GM23338 (cell line): Measurements from ENCODE around the gene RIC8A. TPM values are rescaled to one million over a fixed set of nuclear protein-coding genes. Genes with fewer than 3 reads are reported as not detected.

Experiments used
- ATAC-seq: fragments of 200-7000 bp; cut with Tn5 transposase; 3 replicates; pipeline ENCODE4 v1.9.1; 2020
- DNase-seq: peaks from one replicate; pipeline ENCODE4 v3.0.0-alpha.2; 2015; ENCODE audit warnings: low spot score
- H2AFZ ChIP-seq: fragments of 200-600 bp; sonication (generic); 2 replicates; pipeline ENCODE4 v1.8.0; 2016; ENCODE audit warnings: antibody characterized with exemption, mild to moderate bottlenecking, moderate library complexity
- H3F3A ChIP-seq: fragments of 200-600 bp; sonication (generic); replicated peaks from 2 replicates; pipeline ENCODE4 v1.8.0; 2017; ENCODE audit warnings: antibody characterized with exemption, mixed run types, low read depth
- H3K27ac ChIP-seq: fragments of 200-600 bp; sonication (generic); 2 replicates; pipeline ENCODE4 v1.6.1; 2016; ENCODE audit warnings: low read depth
- H3K27me3 ChIP-seq: fragments of 200-600 bp; sonication (generic); 2 replicates; pipeline ENCODE4 v1.8.0; 2016; ENCODE audit warnings: mild to moderate bottlenecking, mixed run types, moderate library complexity; ENCODE audit not compliant: insufficient read depth
- H3K36me3 ChIP-seq: fragments of 200-600 bp; sonication (generic); 2 replicates; pipeline ENCODE4 v1.8.0; 2016; ENCODE audit warnings: mild to moderate bottlenecking; ENCODE audit not compliant: insufficient read depth
- H3K4me1 ChIP-seq: fragments of 200-600 bp; sonication (generic); 2 replicates; pipeline ENCODE4 v1.8.0; 2016; ENCODE audit warnings: mild to moderate bottlenecking, moderate library complexity; ENCODE audit not compliant: insufficient read depth
- H3K4me2 ChIP-seq: fragments of 200-600 bp; sonication (generic); 2 replicates; pipeline ENCODE4 v1.7.1; 2017; ENCODE audit warnings: mixed run types
- H3K4me3 ChIP-seq: fragments of 200-600 bp; sonication (generic); 2 replicates; pipeline ENCODE4 v1.6.1; 2016; ENCODE audit warnings: mixed run types
- H3K79me2 ChIP-seq: fragments of 200-600 bp; sonication (generic); replicated peaks from 2 replicates; pipeline ENCODE4 v1.8.0; 2017; ENCODE audit warnings: mild to moderate bottlenecking; ENCODE audit not compliant: insufficient read depth
- H3K9me2 ChIP-seq: fragments of 200-600 bp; sonication (generic); 2 replicates; pipeline ENCODE4 v1.8.0; 2017; ENCODE audit not compliant: insufficient read depth
- H4K20me1 ChIP-seq: fragments of 200-600 bp; sonication (generic); replicated peaks from 2 replicates; pipeline ENCODE4 v1.8.0; 2017; ENCODE audit warnings: mild to moderate bottlenecking; ENCODE audit not compliant: insufficient read depth
- H3K27ac Mint-ChIP-seq: 2 replicates; pipeline ENCODE4 v1.8.0; 2020; ENCODE audit warnings: inconsistent platforms, mild to moderate bottlenecking, moderate library complexity, mixed read lengths
- H3K27me3 Mint-ChIP-seq: 3 replicates; pipeline ENCODE4 v1.8.0; 2022; ENCODE audit warnings: low read depth, mild to moderate bottlenecking, moderate library complexity, mixed read lengths, inconsistent platforms; ENCODE audit not compliant: insufficient read depth, poor library complexity
- H3K36me3 Mint-ChIP-seq: 3 replicates; pipeline ENCODE4 v1.8.0; 2021; ENCODE audit warnings: low read depth, mild to moderate bottlenecking, inconsistent platforms, moderate library complexity, mixed read lengths
- H3K4me1 Mint-ChIP-seq: 3 replicates; pipeline ENCODE4 v1.8.0; 2020; ENCODE audit warnings: mild to moderate bottlenecking, inconsistent platforms, mixed read lengths
- H3K4me3 Mint-ChIP-seq: 3 replicates; pipeline ENCODE4 v1.8.0; 2021; ENCODE audit warnings: moderate library complexity, mild to moderate bottlenecking, inconsistent platforms, mixed read lengths
- H3K9me3 Mint-ChIP-seq: 3 replicates; pipeline ENCODE4 v1.8.0; 2020; ENCODE audit warnings: moderate library complexity, mild to moderate bottlenecking, inconsistent platforms, mixed read lengths
- CREB1 ChIP-seq: fragments of 250-450 bp; sonication (Bioruptor Pico); IDR thresholded peaks from 2 replicates; pipeline ENCODE4 v1.5.0; 2020; ENCODE audit warnings: low read depth, mild to moderate bottlenecking, moderate library complexity
- CTCF ChIP-seq, 2 experiments: fragments of 200-600 bp in 1 of 2; sonication (generic) in 1 of 2; conservative IDR thresholded peaks; 2 replicates each; pipeline versions ENCODE4 v1.5.1 to v1.6.1; 2016 to 2017; ENCODE audit warnings: antibody characterized with exemption in 2 of 2, low read depth in 2 of 2, mild to moderate bottlenecking in 2 of 2, moderate library complexity in 1 of 2
- ETS1 ChIP-seq: IDR thresholded peaks from 2 replicates; pipeline ENCODE4 v1.6.1; 2016; ENCODE audit warnings: antibody characterized with exemption
- EZH2 ChIP-seq: fragments of 200-600 bp; sonication (generic); IDR thresholded peaks from one replicate; pipeline ENCODE4 v1.8.0; 2017; ENCODE audit warnings: antibody characterized with exemption, mild to moderate bottlenecking, low read depth; ENCODE audit not compliant: unreplicated experiment
- EZH2phosphoT487 ChIP-seq: fragments of 200-600 bp; sonication (generic); IDR thresholded peaks from one replicate; pipeline ENCODE4 v1.8.1; 2018; ENCODE audit warnings: antibody characterized with exemption; ENCODE audit not compliant: unreplicated experiment
- JUNB ChIP-seq: IDR thresholded peaks from one replicate; pipeline ENCODE4 v1.6.1; 2016; ENCODE audit warnings: antibody characterized with exemption; ENCODE audit not compliant: unreplicated experiment
- NANOG ChIP-seq: IDR thresholded peaks from 2 replicates; pipeline ENCODE4 v1.6.1; 2016; ENCODE audit warnings: antibody characterized with exemption, borderline replicate concordance
- POLR2AphosphoS5 ChIP-seq: IDR thresholded peaks from 2 replicates; pipeline ENCODE4 v1.6.1; 2016; ENCODE audit warnings: antibody characterized with exemption, low read depth
- STAT1 ChIP-seq: IDR thresholded peaks from one replicate; pipeline ENCODE4 v1.6.1; 2016; ENCODE audit warnings: antibody characterized with exemption; ENCODE audit not compliant: unreplicated experiment
- ZNF114 ChIP-seq: fragments of 250-450 bp; sonication (Bioruptor Pico); IDR thresholded peaks from 2 replicates; pipeline ENCODE4 v1.5.0; 2020; ENCODE audit warnings: mild to moderate bottlenecking, moderate library complexity
- ZNF331 ChIP-seq: fragments of 250-450 bp; sonication (Bioruptor Pico); IDR thresholded peaks from 2 replicates; pipeline ENCODE4 v1.5.0; 2020; ENCODE audit warnings: low read depth, mild to moderate bottlenecking, moderate library complexity
- ZNF462 ChIP-seq: fragments of 250-450 bp; sonication (Bioruptor Pico); IDR thresholded peaks from 2 replicates; pipeline ENCODE4 v1.5.0; 2020; ENCODE audit warnings: mild to moderate bottlenecking, moderate library complexity
- polyA plus RNA-seq: library from polyadenylated mRNA; unstranded; fragments of >200 nt; fragmentation: Nextera tagmentation; extraction: Ambion mirVana; gene quantifications from 2 replicates; pipeline ENCODE4 v1.2.1, GENCODE V29; 2016
- total RNA-seq: library from RNA; depleted of rRNA; stranded (reverse); fragments of >200 nt; shearing (Covaris generic); gene quantifications from 2 replicates; pipeline ENCODE4 v1.2.3, GENCODE V29; 2014
- TF ChIP-seq, protein P1 (sequence below): IDR thresholded peaks from one replicate; pipeline ENCODE4 v1.6.1; 2018; ENCODE audit warnings: antibody characterized with exemption; ENCODE audit not compliant: unreplicated experiment

RIC8A gene
- total and polyA plus RNA-seq, 2 experiments from 2014 or later, result 23.6 to 81.3 TPM

GRCh38 chr11:221539-221938, 14.0 kb downstream of the RIC8A start:
- H3K4me1 ChIP-seq, result no peaks in the 10 kb centered on the region
- no peak overlapping the region for H3K27ac Mint-ChIP-seq
- H2AFZ ChIP-seq, result no peak overlapping the region
- no peaks in the 10 kb centered on the region for H3F3A ChIP-seq
- DNase-seq (no peak), ATAC-seq (no peak)
- no peaks in the 10 kb centered on the region; the same call in 1 of the 2 replicates for H4K20me1 ChIP-seq
- H3K79me2 ChIP-seq, result no peaks in the 10 kb centered on the region
- peaks cover 9% of the 10 kb centered on the region; the same call in 1 of the 3 replicates for H3K36me3 Mint-ChIP-seq
- TF ChIP-seq NANOG (no peak), ZNF462 (no peak), CTCF (conservative IDR thresholded peaks at IDR 0.05; ENCODE audit: low read depth in 2 of 2) (no peak), ZNF331 (CRISPR knock-in tag) (no peak), CREB1 (CRISPR knock-in tag) (no peak), ZNF114 (CRISPR knock-in tag) (no peak), JUNB (no peak), POLR2AphosphoS5 (no peak), ETS1 (no peak), STAT1 (no peak), EZH2 (no peak), EZH2phosphoT487 (no peak)
- TF ChIP-seq, protein P1, sequence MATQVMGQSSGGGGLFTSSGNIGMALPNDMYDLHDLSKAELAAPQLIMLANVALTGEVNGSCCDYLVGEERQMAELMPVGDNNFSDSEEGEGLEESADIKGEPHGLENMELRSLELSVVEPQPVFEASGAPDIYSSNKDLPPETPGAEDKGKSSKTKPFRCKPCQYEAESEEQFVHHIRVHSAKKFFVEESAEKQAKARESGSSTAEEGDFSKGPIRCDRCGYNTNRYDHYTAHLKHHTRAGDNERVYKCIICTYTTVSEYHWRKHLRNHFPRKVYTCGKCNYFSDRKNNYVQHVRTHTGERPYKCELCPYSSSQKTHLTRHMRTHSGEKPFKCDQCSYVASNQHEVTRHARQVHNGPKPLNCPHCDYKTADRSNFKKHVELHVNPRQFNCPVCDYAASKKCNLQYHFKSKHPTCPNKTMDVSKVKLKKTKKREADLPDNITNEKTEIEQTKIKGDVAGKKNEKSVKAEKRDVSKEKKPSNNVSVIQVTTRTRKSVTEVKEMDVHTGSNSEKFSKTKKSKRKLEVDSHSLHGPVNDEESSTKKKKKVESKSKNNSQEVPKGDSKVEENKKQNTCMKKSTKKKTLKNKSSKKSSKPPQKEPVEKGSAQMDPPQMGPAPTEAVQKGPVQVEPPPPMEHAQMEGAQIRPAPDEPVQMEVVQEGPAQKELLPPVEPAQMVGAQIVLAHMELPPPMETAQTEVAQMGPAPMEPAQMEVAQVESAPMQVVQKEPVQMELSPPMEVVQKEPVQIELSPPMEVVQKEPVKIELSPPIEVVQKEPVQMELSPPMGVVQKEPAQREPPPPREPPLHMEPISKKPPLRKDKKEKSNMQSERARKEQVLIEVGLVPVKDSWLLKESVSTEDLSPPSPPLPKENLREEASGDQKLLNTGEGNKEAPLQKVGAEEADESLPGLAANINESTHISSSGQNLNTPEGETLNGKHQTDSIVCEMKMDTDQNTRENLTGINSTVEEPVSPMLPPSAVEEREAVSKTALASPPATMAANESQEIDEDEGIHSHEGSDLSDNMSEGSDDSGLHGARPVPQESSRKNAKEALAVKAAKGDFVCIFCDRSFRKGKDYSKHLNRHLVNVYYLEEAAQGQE, result no peak
- no peak overlapping the region for H3K4me3 ChIP-seq
- H3K27me3 ChIP-seq, result no peaks in the 10 kb centered on the region
- no peaks in the 10 kb centered on the region for H3K9me2 ChIP-seq
- no peak overlapping the region for H3K27ac ChIP-seq
- H3K4me2 ChIP-seq, result no peak overlapping the region
- H3K27me3 Mint-ChIP-seq, result peaks cover 15% of the 10 kb centered on the region
- no peaks in the 10 kb centered on the region for H3K4me1 Mint-ChIP-seq
- no peaks in the 10 kb centered on the region for H3K36me3 ChIP-seq
- no peaks in the 10 kb centered on the region for H3K9me3 Mint-ChIP-seq
- no peak overlapping the region for H3K4me3 Mint-ChIP-seq
